ENCODE data around the gene NCSTN. TPM values are rescaled to one million over a fixed set of nuclear protein-coding genes. Genes with fewer than 3 reads are reported as not detected.

The NCSTN gene
- total and polyA plus RNA-seq, 10 of the 15 experiments (the other 5 are each of a cell fraction or from before 2014, with no cell fraction given): 33.3 to 88.2 (median 60.4) TPM

- H3K9ac ChIP-seq (ENCODE audit: control insufficient read depth, insufficient read depth, low read length): no peak overlapping the region
- BruUV-seq (replicated peaks): TSS peak; percentile 1
- TF ChIP-seq BRCA1 (IDR thresholded peaks at IDR 0.05; ENCODE audit: low read depth, low read length): no peak
- TF ChIP-seq CUX1 (IDR thresholded peaks at IDR 0.05; ENCODE audit: insufficient replicate concordance, low read depth, low read length): no peak
- TF ChIP-seq, protein P1, sequence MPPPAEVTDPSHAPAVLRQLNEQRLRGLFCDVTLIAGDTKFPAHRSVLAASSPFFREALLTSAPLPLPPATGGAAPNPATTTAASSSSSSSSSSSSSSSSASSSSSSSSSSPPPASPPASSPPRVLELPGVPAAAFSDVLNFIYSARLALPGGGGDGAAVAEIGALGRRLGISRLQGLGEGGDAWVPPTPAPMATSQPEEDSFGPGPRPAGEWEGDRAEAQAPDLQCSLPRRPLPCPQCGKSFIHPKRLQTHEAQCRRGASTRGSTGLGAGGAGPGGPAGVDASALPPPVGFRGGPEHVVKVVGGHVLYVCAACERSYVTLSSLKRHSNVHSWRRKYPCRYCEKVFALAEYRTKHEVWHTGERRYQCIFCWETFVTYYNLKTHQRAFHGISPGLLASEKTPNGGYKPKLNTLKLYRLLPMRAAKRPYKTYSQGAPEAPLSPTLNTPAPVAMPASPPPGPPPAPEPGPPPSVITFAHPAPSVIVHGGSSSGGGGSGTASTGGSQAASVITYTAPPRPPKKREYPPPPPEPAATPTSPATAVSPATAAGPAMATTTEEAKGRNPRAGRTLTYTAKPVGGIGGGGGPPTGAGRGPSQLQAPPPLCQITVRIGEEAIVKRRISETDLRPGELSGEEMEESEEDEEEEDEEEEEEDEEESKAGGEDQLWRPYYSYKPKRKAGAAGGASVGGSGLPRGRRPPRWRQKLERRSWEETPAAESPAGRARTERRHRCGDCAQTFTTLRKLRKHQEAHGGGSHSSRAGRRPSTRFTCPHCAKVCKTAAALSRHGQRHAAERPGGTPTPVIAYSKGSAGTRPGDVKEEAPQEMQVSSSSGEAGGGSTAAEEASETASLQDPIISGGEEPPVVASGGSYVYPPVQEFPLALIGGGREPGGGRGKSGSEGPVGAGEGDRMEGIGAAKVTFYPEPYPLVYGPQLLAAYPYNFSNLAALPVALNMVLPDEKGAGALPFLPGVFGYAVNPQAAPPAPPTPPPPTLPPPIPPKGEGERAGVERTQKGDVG (CRISPR knock-in tag; IDR thresholded peaks at IDR 0.05): no peak
- no peak for TF ChIP-seq POU2F2 (IDR thresholded peaks at IDR 0.05; ENCODE audit: borderline replicate concordance, low read depth, low read length)
- TF ChIP-seq HDGF (IDR thresholded peaks at IDR 0.05): no peak
- no peak for TF ChIP-seq MYB (IDR thresholded peaks at IDR 0.05; ENCODE audit: borderline replicate concordance, low read depth, low read length)
- TF ChIP-seq ZBED1 (IDR thresholded peaks at IDR 0.05; ENCODE audit: borderline replicate concordance): no peak
- no peak for TF ChIP-seq SMAD1 (IDR thresholded peaks at IDR 0.05; ENCODE audit: low read depth, partially characterized antibody)
- no peak for TF ChIP-seq LARP7 (IDR thresholded peaks at IDR 0.05)
- no peak for TF ChIP-seq POLR2AphosphoS2 (IDR thresholded peaks at IDR 0.05; ENCODE audit: low read depth, low read length)
- intact Hi-C loops (cut with micrococcal nuclease; ENCODE audit: unreplicated experiment): no loop called here
- H3K4me3 ChIP-seq: no peak overlapping the region
- no peaks in the 10 kb centered on the region for H4K20me1 ChIP-seq (ENCODE audit: control insufficient read depth, insufficient read depth)
- WGBS (ENCODE audit: insufficient coverage, insufficient replicate concordance, low lambda C conversion rate, missing lambda C conversion rate): 91% methylated on average over 4 of the region's 4 CpGs
- ChIA-PET SMC1A (ENCODE audit: uncharacterized antibody, unreplicated experiment) (interaction anchor here (0.7 to 1.8 kb wide), 4 partner anchors 39 to 175 kb away, joined by 3 to 7 read pairs (median 4); no protein-coding TSS in a partner anchor), POLR2A (interaction anchor here (1.4 kb wide), 1 partner anchor 131 kb away, joined by 3 read pairs; no protein-coding TSS in a partner anchor), RAD21 (ENCODE audit: unreplicated experiment) (interaction anchor here (1.0 kb wide), 1 partner anchor 47 kb away, joined by 3 read pairs; no protein-coding TSS in a partner anchor), CTCF (interaction anchor here (1.0 to 2.9 kb wide), 8 partner anchors 13 to 237 kb away, joined by 3 to 10 read pairs (median 4); no protein-coding TSS in a partner anchor)
- no peaks in the 10 kb centered on the region for H3K27me3 ChIP-seq (replicated peaks in 1 of 2; ENCODE audit: control insufficient read depth in 2 of 2, insufficient read depth in 2 of 2, low read length in 1 of 2)
- no peak for ATAC-seq
- H3K4me2 ChIP-seq (ENCODE audit: control insufficient read depth, insufficient read depth): no peak overlapping the region
- FAIRE-seq: no peak
- in situ Hi-C loops (cut with MboI): loop anchor here (25.0 kb wide), 1 partner anchor 1301 kb away; no protein-coding TSS in a partner anchor
- no peak overlapping the region for H3K27ac ChIP-seq (ENCODE audit: control insufficient read depth, insufficient read depth)
- H2AFZ ChIP-seq (ENCODE audit: control insufficient read depth, low read depth, low read length): no peak overlapping the region
- no peaks in the 10 kb centered on the region for H3K9me3 ChIP-seq (replicated peaks; ENCODE audit: control insufficient read depth, insufficient read depth, low read length)
- H3K4me1 ChIP-seq (ENCODE audit: control insufficient read depth, insufficient read depth, low read length): 0 out of 2 replicates have a peak, but pooled peaks cover 3% of the 10 kb centered on the region
- H3K36me3 ChIP-seq (ENCODE audit: control insufficient read depth in 2 of 2, insufficient read depth in 2 of 2, low read length in 1 of 2): peaks cover 0 to 25% of the 10 kb centered on the region in 2 experiments; a peak in 3 of 4 replicates
- peaks cover 49% of the 10 kb centered on the region for H3K79me2 ChIP-seq (ENCODE audit: control insufficient read depth, insufficient read depth, low read length)
- DNase-seq (ENCODE audit: low read depth, low spot score): no peak
Observed at GRCh38 chr1:160338580-160338979, 4.6 kb upstream of the NCSTN start.

All from GM12878 (cell line).